HepG2 (cell line): ENCODE measurements around the gene SUSD3. TPM values are rescaled to one million over a fixed set of nuclear protein-coding genes. Genes with fewer than 3 reads are reported as not detected.

Experiments used
- ATAC-seq: fragments of 200-7000 bp; cut with Tn5 transposase; 3 replicates; pipeline ENCODE4 v1.9.1; 2020; ENCODE audit warnings: mild to moderate bottlenecking, moderate library complexity
- BruUV-seq: library from RNA; stranded (reverse); fragments of 400-500 nt; replicated peaks from 2 replicates; lab custom pipeline; 2021; lab: Mats Ljungman, UMichigan
- CTCF ChIA-PET: fragments of 300-600 bp; formaldehyde crosslinking; extraction: SDS; loops from one replicate; lab custom pipeline; 2021; ENCODE audit warnings: low total read pairs, inconsistent platforms, low intra/inter-chr PET ratio; lab: Yijun Ruan, JAX
- POLR2A ChIA-PET: fragments of 350-600 bp; sonication (Branson Sonifier 250); formaldehyde crosslinking; loops from one replicate; lab custom pipeline; 2020; ENCODE audit warnings: antibody characterized with exemption, inconsistent platforms; lab: Yijun Ruan, JAX
- DNase-seq: peaks from one replicate; pipeline ENCODE4 v3.0.0-alpha.2; 2015; ENCODE audit warnings: low spot score
- FAIRE-seq: peaks from 3 replicates; lab custom pipeline; 2011; peaks lifted over from hg19 to GRCh38; lab: Jason Lieb, UNC
- H2AFZ ChIP-seq: one replicate; pipeline ENCODE4 v1.6.1; 2011; ENCODE audit warnings: low read length, inconsistent platforms
- H3K27ac ChIP-seq: fragments of 300-600 bp; 3 replicates; pipeline ENCODE4 v1.8.0; 2011; ENCODE audit warnings: mixed run types, mild to moderate bottlenecking, mixed read lengths, low read length, inconsistent platforms; ENCODE audit not compliant: insufficient read depth; ENCODE audit errors: extremely low read length
- H3K27me3 ChIP-seq, 2 experiments: fragments of 200-600 bp in 1 of 2; 2 replicates in 1 of 2; 3 replicates in 1 of 2; pipeline versions ENCODE4 v1.6.0 to v1.8.0; 2011; ENCODE audit warnings: low read length in 2 of 2, mild to moderate bottlenecking in 2 of 2, moderate library complexity in 2 of 2, inconsistent platforms in 1 of 2; ENCODE audit not compliant: insufficient read depth in 2 of 2, control insufficient read depth in 1 of 2
- H3K36me3 ChIP-seq, 2 experiments: fragments of 200-600 bp in 1 of 2; replicated peaks in 1 of 2; 2 replicates in 1 of 2; 3 replicates in 1 of 2; pipeline versions ENCODE4 v1.5.1 to v1.8.0; 2011; ENCODE audit warnings: low read length in 2 of 2, inconsistent platforms in 1 of 2; ENCODE audit not compliant: insufficient read depth in 2 of 2, control insufficient read depth in 1 of 2
- H3K4me1 ChIP-seq: 2 replicates; pipeline ENCODE4 v1.5.1; 2012; ENCODE audit warnings: low read length, inconsistent platforms; ENCODE audit not compliant: insufficient read depth
- H3K4me2 ChIP-seq: 2 replicates; pipeline ENCODE4 v1.6.0; 2011; ENCODE audit warnings: low read depth, low read length, inconsistent platforms
- H3K4me3 ChIP-seq, 3 experiments: fragments of 200-600 bp in 1 of 3; sonication (generic), shearing (Covaris generic) in 1 of 3; replicated peaks in 1 of 3; 2 replicates each; pipeline ENCODE4 v1.5.1; 2011 to 2016; ENCODE audit warnings: low read length in 3 of 3, inconsistent platforms in 2 of 3, low read depth in 2 of 3, mild to moderate bottlenecking in 2 of 3, control low read depth in 1 of 3, mixed read lengths in 1 of 3; ENCODE audit not compliant: insufficient read depth in 1 of 3
- H3K79me2 ChIP-seq: one replicate; pipeline ENCODE4 v1.6.1; 2011; ENCODE audit warnings: low read length, inconsistent platforms; ENCODE audit not compliant: insufficient read depth
- H3K9ac ChIP-seq: 2 replicates; pipeline ENCODE4 v1.6.0; 2011; ENCODE audit warnings: mild to moderate bottlenecking, low read depth, low read length, inconsistent platforms; ENCODE audit not compliant: insufficient read depth
- H3K9me3 ChIP-seq: 2 replicates; pipeline ENCODE4 v1.5.1; 2012; ENCODE audit warnings: mild to moderate bottlenecking, low read length
- H4K20me1 ChIP-seq: 2 replicates; pipeline ENCODE4 v1.6.0; 2011; ENCODE audit warnings: inconsistent platforms, mild to moderate bottlenecking, low read length, moderate library complexity; ENCODE audit not compliant: insufficient read depth
- CREB1 ChIP-seq, 2 experiments: fragments of 450-650 bp in 1 of 2; IDR thresholded peaks; 2 replicates each; pipeline ENCODE4 v1.6.1; 2016 to 2017; ENCODE audit warnings: control low read depth in 1 of 2, mild to moderate bottlenecking in 1 of 2, missing compliant biosample characterization in 1 of 2, missing genetic modification characterization in 1 of 2
- MTF2 ChIP-seq: sonication (generic); formaldehyde crosslinking; IDR thresholded peaks from 2 replicates; pipeline ENCODE4 v1.5.0; 2020; ENCODE audit warnings: missing genetic modification reagents, borderline replicate concordance
- RBM39 ChIP-seq: fragments of 200-400 bp; formaldehyde crosslinking; IDR thresholded peaks from one replicate; pipeline ENCODE4 v1.6.1; 2018; ENCODE audit warnings: antibody characterized with exemption, mild to moderate bottlenecking, low read depth, low read length; ENCODE audit not compliant: poor library complexity, severe bottlenecking
- SUZ12 ChIP-seq: fragments of 150-350 bp; IDR thresholded peaks from 2 replicates; pipeline ENCODE4 v1.6.1; 2014; ENCODE audit warnings: low read depth, low read length
- TEAD3 ChIP-seq: optimal IDR thresholded peaks from 2 replicates; pipeline ENCODE3; 2016; ENCODE audit warnings: borderline replicate concordance
- ZNF556 ChIP-seq: sonication (generic); formaldehyde crosslinking; IDR thresholded peaks from 2 replicates; pipeline ENCODE4 v1.4.0; 2020; ENCODE audit warnings: mild to moderate bottlenecking, missing genetic modification reagents, borderline replicate concordance
- WGBS: methylation state at CpG from one replicate; pipeline ENCODE4 v1.1.6; 2017; ENCODE audit warnings: low lambda C conversion rate; 5-methylcytosine and 5-hydroxymethylcytosine counted together
- in situ Hi-C: cut with HindIII; loops from 2 replicates; pipeline ENCODE4 v1.10.0; 2017; ENCODE audit warnings: low pct_unique_long_range_greater_than_20kb; ENCODE audit not compliant: extremely low pct_ligation_motif_present
- intact Hi-C: fragments of 100-400 bp; cut with micrococcal nuclease; formaldehyde crosslinking; loops from one replicate; pipeline ENCODE4 v1.10.0; 2022; ENCODE audit not compliant: unreplicated experiment
- polyA plus RNA-seq, 8 experiments: library from polyadenylated mRNA; depleted of rRNA in 3 of 8; stranded (reverse) in 7 of 8; unstranded in 1 of 8; fragments of >200 nt; fragmentation: Illumina TruSeq in 4 of 8; extraction: Trizol in 4 of 8; gene quantifications; 2 replicates each; pipeline versions ENCODE4 v1.2.1 to v1.2.3, GENCODE V29; 2011 to 2016; ENCODE audit warnings: low read depth in 4 of 8, missing spikeins in 1 of 8, mixed read lengths in 1 of 8; ENCODE audit not compliant: insufficient read depth in 1 of 8
- total RNA-seq, 5 experiments: library from RNA; depleted of rRNA; stranded (reverse); fragments of >200 nt; fragmentation: Illumina TruSeq; extraction: Trizol; gene quantifications; 2 replicates each; pipeline ENCODE4 v1.2.3, GENCODE V29; 2016; ENCODE audit warnings: low read depth in 1 of 5
- TF ChIP-seq, protein P1 (sequence below): sonication (generic); formaldehyde crosslinking; IDR thresholded peaks from 2 replicates; pipeline ENCODE4 v1.4.0; 2020; ENCODE audit warnings: missing genetic modification reagents; ENCODE audit errors: not compliant biosample characterization

The SUSD3 gene
- total and polyA plus RNA-seq, 2 of the 13 experiments (the other 11 are each of a cell fraction or from before 2014, with no cell fraction given): 7.0 to 9.1 TPM

DNA sequence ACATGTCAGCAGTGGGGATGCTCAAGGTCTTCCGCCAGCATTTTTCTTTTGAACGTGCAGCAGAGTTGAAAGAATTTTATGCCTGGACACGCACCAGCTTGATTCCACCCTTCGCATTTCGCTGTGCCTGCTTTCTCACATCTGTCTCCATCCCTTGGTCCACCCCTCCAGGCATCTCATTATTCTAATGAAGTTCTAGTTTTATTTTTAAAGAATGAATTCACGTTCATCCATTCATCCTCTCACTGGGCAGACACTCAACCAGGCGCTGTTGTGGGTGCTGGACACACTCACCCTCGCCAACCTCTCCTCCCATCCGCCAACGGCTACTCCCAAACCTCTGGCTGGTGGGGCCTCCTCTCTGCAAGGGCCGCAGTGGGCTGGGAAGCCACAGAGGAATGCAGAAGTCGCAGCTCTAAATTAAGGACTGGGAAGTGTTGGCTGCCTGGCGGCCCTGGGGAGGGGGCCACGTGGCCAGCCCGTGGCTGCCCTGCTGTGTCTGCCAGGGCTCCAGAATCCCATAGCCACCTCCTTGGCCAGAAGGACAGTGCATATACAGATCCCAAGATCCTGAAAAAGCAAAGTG is 6.7 kb downstream of the SUSD3 start:
- peaks cover 31% of the 10 kb centered on the region for H3K4me1 ChIP-seq
- no TSS peak for BruUV-seq
- ATAC-seq: no peak
- in situ Hi-C loops (no loop called here), intact Hi-C loops (no loop called here)
- POLR2A ChIA-PET: no interaction called here
- no peak overlapping the region for H3K9ac ChIP-seq
- no peaks in the 10 kb centered on the region for H3K9me3 ChIP-seq
- no peak overlapping the region for H3K27ac ChIP-seq
- no peak overlapping the region for H3K4me3 ChIP-seq
- H4K20me1 ChIP-seq: no peaks in the 10 kb centered on the region
- no peak overlapping the region for H2AFZ ChIP-seq
- H3K36me3 ChIP-seq: no peaks in the 10 kb centered on the region
- H3K4me2 ChIP-seq: no peak overlapping the region
- no peak for FAIRE-seq
- 77% methylated on average over 13 of the region's 15 CpGs for WGBS
- H3K79me2 ChIP-seq: no peaks in the 10 kb centered on the region
- H3K27me3 ChIP-seq: no peaks in the 10 kb centered on the region
- TF ChIP-seq, protein P1, sequence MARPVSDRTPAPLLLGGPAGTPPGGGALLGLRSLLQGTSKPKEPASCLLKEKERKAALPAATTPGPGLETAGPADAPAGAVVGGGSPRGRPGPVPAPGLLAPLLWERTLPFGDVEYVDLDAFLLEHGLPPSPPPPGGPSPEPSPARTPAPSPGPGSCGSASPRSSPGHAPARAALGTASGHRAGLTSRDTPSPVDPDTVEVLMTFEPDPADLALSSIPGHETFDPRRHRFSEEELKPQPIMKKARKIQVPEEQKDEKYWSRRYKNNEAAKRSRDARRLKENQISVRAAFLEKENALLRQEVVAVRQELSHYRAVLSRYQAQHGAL (CRISPR knock-in tag): no peak
- TF ChIP-seq TEAD3 (CRISPR knock-in tag): no peak
- CTCF ChIA-PET: no interaction called here
- DNase-seq: no peak

- Histone ChIP-seq H3K9ac (no peak overlapping the region), H3K4me1 (peaks cover 16% of the 10 kb centered on the region), H3K9me3 (no peaks in the 10 kb centered on the region), H3K36me3 (no peaks in the 10 kb centered on the region), H4K20me1 (no peaks in the 10 kb centered on the region), H3K79me2 (no peaks in the 10 kb centered on the region), H2AFZ (no peak overlapping the region), H3K4me2 (no peak overlapping the region), H3K27me3 (no peaks in the 10 kb centered on the region), H3K4me3 (no peak overlapping the region), H3K27ac (no peak overlapping the region)
- CTCF ChIA-PET: no interaction called here
- DNase-seq (no peak), FAIRE-seq (no peak), ATAC-seq (no peak)
- 55% methylated on average over 3 of the region's 3 CpGs for WGBS
- BruUV-seq: no TSS peak
- POLR2A ChIA-PET: no interaction called here
- intact Hi-C loops: no loop called here
- TF ChIP-seq CREB1 (IDR thresholded peaks at IDR 0.05): no peak
- TF ChIP-seq CREB1 (CRISPR knock-in tag; IDR thresholded peaks at IDR 0.05): no peak
- TF ChIP-seq ZNF556 (CRISPR knock-in tag): no peak
- no peak for TF ChIP-seq SUZ12
- no peak for TF ChIP-seq MTF2
- no peak for TF ChIP-seq RBM39
- TF ChIP-seq, all 625 proteins: peak for 0
- in situ Hi-C loops: no loop called here
Measured at GRCh38 chr9:93066978-93067603, 8.6 kb downstream of the SUSD3 start.
